B cell (primary cell): ENCODE data around the gene PTS. TPM values are rescaled to one million over a fixed set of nuclear protein-coding genes. Genes with fewer than 3 reads are reported as not detected.

ENCODE experiments used
- ATAC-seq: fragments of 200-7000 bp; cut with Tn5 transposase; one replicate; pipeline ENCODE4 v1.10.0; 2021; ENCODE audit warnings: low read depth, mild to moderate bottlenecking, moderate number of reproducible peaks, moderate library complexity
- CTCF ChIA-PET: fragments of 350-600 bp; sonication (Branson Sonifier 250); formaldehyde crosslinking; loops from one replicate; lab custom pipeline; 2021; ENCODE audit warnings: antibody characterized with exemption, inconsistent platforms; lab: Charles Lee
- POLR2A ChIA-PET: fragments of 350-600 bp; sonication (Branson Sonifier 250); formaldehyde crosslinking; loops from one replicate; lab custom pipeline; 2021; ENCODE audit warnings: antibody characterized with exemption; lab: Charles Lee
- DNase-seq: peaks from one replicate; pipeline ENCODE4 v3.0.0; 2013
- H2AFZ ChIP-seq: 2 replicates; pipeline ENCODE4 v1.6.1; 2012; ENCODE audit warnings: mild to moderate bottlenecking, low read depth, low read length; ENCODE audit not compliant: insufficient read depth, poor library complexity, severe bottlenecking
- H3K27ac ChIP-seq, 2 donors: 1 replicate in 1 of 2; 2 replicates in 1 of 2; pipeline ENCODE4 v1.5.1; 2012 to 2013; ENCODE audit warnings: low read length in 2 of 2, mild to moderate bottlenecking in 2 of 2, moderate library complexity in 1 of 2
- H3K27me3 ChIP-seq, 4 experiments: fragments of 200-600 bp in 1 of 4; sonication (generic) in 1 of 4; replicated peaks in 1 of 4; 1 replicate in 2 of 4; 2 replicates in 2 of 4; pipeline versions ENCODE4 v1.6.1 to v1.7.0; 2013 to 2016; ENCODE audit warnings: low read length in 3 of 4, mild to moderate bottlenecking in 2 of 4, mixed read lengths in 1 of 4, moderate library complexity in 1 of 4; ENCODE audit not compliant: insufficient read depth in 4 of 4, control insufficient read depth in 3 of 4; ENCODE audit errors: control extremely low read depth in 1 of 4
- H3K36me3 ChIP-seq, 2 experiments: replicated peaks in 1 of 2; 1 replicate in 1 of 2; 2 replicates in 1 of 2; pipeline versions ENCODE4 v1.6.1 to v1.7.1; 2013; ENCODE audit warnings: low read length in 1 of 2; ENCODE audit not compliant: insufficient read depth in 2 of 2, control insufficient read depth in 1 of 2; ENCODE audit errors: control extremely low read depth in 1 of 2, extremely low read depth in 1 of 2
- H3K4me1 ChIP-seq, 2 donors: fragments of 200-600 bp in 1 of 2; sonication (generic) in 1 of 2; 1 replicate in 1 of 2; 2 replicates in 1 of 2; pipeline versions ENCODE4 v1.5.1 to v1.6.1; 2013 to 2017; ENCODE audit warnings: low read length in 2 of 2; ENCODE audit not compliant: control insufficient read depth in 2 of 2, insufficient read depth in 2 of 2
- H3K4me2 ChIP-seq: replicated peaks from 2 replicates; pipeline ENCODE3; 2012; ENCODE audit warnings: mild to moderate bottlenecking, low read depth, low read length; ENCODE audit not compliant: poor library complexity, severe bottlenecking
- H3K4me3 ChIP-seq, 5 experiments: fragments of 200-600 bp in 1 of 5; sonication (generic) in 1 of 5; 1 replicate in 3 of 5; 2 replicates in 2 of 5; pipeline versions ENCODE4 v1.5.1 to v1.7.0; 2011 to 2016; ENCODE audit warnings: low read length in 4 of 5, mild to moderate bottlenecking in 4 of 5, low read depth in 2 of 5, control low read depth in 1 of 5, moderate library complexity in 1 of 5; ENCODE audit not compliant: insufficient read depth in 1 of 5; ENCODE audit errors: control extremely low read depth in 1 of 5, extremely low read depth in 1 of 5
- H3K79me2 ChIP-seq: fragments of 200-600 bp; sonication (generic); one replicate; pipeline ENCODE4 v1.6.0; 2016; ENCODE audit warnings: low read length; ENCODE audit not compliant: control insufficient read depth, insufficient read depth
- H3K9ac ChIP-seq: fragments of 200-600 bp; sonication (generic); 2 replicates; pipeline ENCODE4 v1.6.1; 2017; ENCODE audit warnings: mild to moderate bottlenecking, low read length, moderate library complexity
- H3K9me3 ChIP-seq, 3 donors: one replicate each; pipeline versions ENCODE4 v1.6.1 to v1.7.1; 2013; ENCODE audit warnings: low read length in 2 of 3; ENCODE audit not compliant: control insufficient read depth in 2 of 3, insufficient read depth in 1 of 3; ENCODE audit errors: control extremely low read depth in 1 of 3
- H4K20me1 ChIP-seq: 2 replicates; pipeline ENCODE4 v1.6.0; 2012; ENCODE audit warnings: mild to moderate bottlenecking, low read length; ENCODE audit not compliant: insufficient read depth, control insufficient read depth, poor library complexity, severe bottlenecking
- H3K27ac Mint-ChIP-seq: one replicate; pipeline ENCODE4 v1.8.0; 2021; ENCODE audit warnings: mixed read lengths
- H3K27me3 Mint-ChIP-seq: one replicate; pipeline ENCODE4 v1.8.0; 2021; ENCODE audit warnings: mixed read lengths
- H3K4me1 Mint-ChIP-seq: one replicate; pipeline ENCODE4 v1.8.0; 2021; ENCODE audit warnings: mixed read lengths
- H3K4me3 Mint-ChIP-seq: one replicate; pipeline ENCODE4 v1.8.0; 2021; ENCODE audit warnings: mixed read lengths
- H3K9me3 Mint-ChIP-seq: one replicate; pipeline ENCODE4 v1.8.0; 2022; ENCODE audit warnings: mixed read lengths; ENCODE audit not compliant: insufficient read depth
- CTCF ChIP-seq: fragments of 200-600 bp; IDR thresholded peaks from one replicate; pipeline ENCODE4 v1.8.0; 2022; ENCODE audit warnings: antibody characterized with exemption, mild to moderate bottlenecking
- EZH2 ChIP-seq: IDR thresholded peaks from 2 replicates; pipeline ENCODE4 v1.6.1; 2012; ENCODE audit warnings: borderline replicate concordance, low read depth, mild to moderate bottlenecking, moderate library complexity, low read length; ENCODE audit not compliant: insufficient read depth, poor library complexity, severe bottlenecking
- WGBS: methylation state at CpG from one replicate; pipeline ENCODE4 v1.1.5; 2013; ENCODE audit warnings: missing lambda C conversion rate; ENCODE audit not compliant: insufficient coverage; 5-methylcytosine and 5-hydroxymethylcytosine counted together
- intact Hi-C: fragments of 100-400 bp; cut with micrococcal nuclease; formaldehyde crosslinking; loops from one replicate; pipeline ENCODE4 v1.10.0; 2022
- polyA plus RNA-seq: library from polyadenylated mRNA; depleted of rRNA; stranded (reverse); fragments of >200 nt; gene quantifications from 2 replicates; pipeline ENCODE4 v1.2.3, GENCODE V29; 2012
- total RNA-seq, 2 donors: library from RNA; stranded (reverse); fragments of 120-200 nt in 1 of 2; gene quantifications; 1 replicate in 1 of 2; 2 replicates in 1 of 2; pipeline versions ENCODE4 v1.2.3 to v1.2.4, GENCODE V29; 2013 to 2022

The PTS gene
- total and polyA plus RNA-seq, 2 donors (not counting 1 experiment from before 2014, with no cell fraction given): 36.2 to 36.9 TPM

GRCh38 chr11:112223121-112223520, 3.1 kb upstream of the PTS start:
- no peak for TF ChIP-seq CTCF
- no peak for TF ChIP-seq EZH2
- Histone ChIP-seq H3K4me2 (no peak overlapping the region), H3K9ac (no peak overlapping the region), H3K36me3 (no peaks in the 10 kb centered on the region), H4K20me1 (no peaks in the 10 kb centered on the region), H3K27ac (no peak overlapping the region), H3K4me3 (no peak overlapping the region), H3K9me3 (peaks cover 0 to 3% (median 0%) of the 10 kb centered on the region in 3 donors), H3K79me2 (peaks cover 16% of the 10 kb centered on the region), H3K27me3 (no peaks in the 10 kb centered on the region), H2AFZ (no peak overlapping the region), H3K4me1 (peaks cover 10 to 24% of the 10 kb centered on the region in 2 donors)
- no CpG with 5 or more reads among the region's 1 CpG for WGBS
- no peak overlapping the region for H3K4me3 Mint-ChIP-seq
- intact Hi-C loops: loop anchor here (10.0 kb wide), 1 partner anchor 1788 kb away; no protein-coding TSS in a partner anchor
- CTCF ChIA-PET: interaction anchor here (0.9 to 20.4 kb wide), 3 partner anchors 57 to 1564 kb away, joined by 3 to 471 read pairs (median 7); no protein-coding TSS in a partner anchor
- H3K27ac Mint-ChIP-seq: no peak overlapping the region
- no peaks in the 10 kb centered on the region for H3K27me3 Mint-ChIP-seq
- ATAC-seq (no peak), DNase-seq (no peak)
- POLR2A ChIA-PET: no interaction called here
- no peaks in the 10 kb centered on the region for H3K9me3 Mint-ChIP-seq
- peaks cover 24% of the 10 kb centered on the region for H3K4me1 Mint-ChIP-seq

GRCh38 chr11:112223754-112224532, 2.3 kb upstream of the PTS start:
- 100% methylated on average over 1 of the region's 5 CpGs for WGBS
- Histone ChIP-seq H3K9ac (no peak overlapping the region), H3K36me3 (peaks cover 0 to 3% of the 10 kb centered on the region in 2 experiments), H3K4me1 (peaks cover 10 to 24% of the 10 kb centered on the region in 2 donors), H3K79me2 (peaks cover 18% of the 10 kb centered on the region), H3K9me3 (peaks cover 0 to 3% (median 0%) of the 10 kb centered on the region in 3 donors), H2AFZ (no peak overlapping the region), H4K20me1 (no peaks in the 10 kb centered on the region), H3K4me3 (no peak overlapping the region), H3K27ac (no peak overlapping the region), H3K27me3 (no peaks in the 10 kb centered on the region), H3K4me2 (no peak overlapping the region)
- intact Hi-C loops: loop anchor here (10.0 kb wide), 1 partner anchor 1789 kb away; no protein-coding TSS in a partner anchor
- TF ChIP-seq CTCF: no peak
- TF ChIP-seq EZH2: no peak
- ChIA-PET POLR2A (no interaction called here), CTCF (interaction anchor here (0.6 to 20.4 kb wide), 4 partner anchors 56 to 1577 kb away, joined by 3 to 471 read pairs (median 5); no protein-coding TSS in a partner anchor)
- Mint-ChIP-seq H3K27me3 (no peaks in the 10 kb centered on the region), H3K4me3 (no peak overlapping the region), H3K27ac (no peak overlapping the region), H3K4me1 (peaks cover 26% of the 10 kb centered on the region), H3K9me3 (no peaks in the 10 kb centered on the region)
- no peak for ATAC-seq
- no peak for DNase-seq
